HG03571 (cell line): ENCODE data around the gene IFIT1B.

ENCODE experiments used
- ATAC-seq: cut with Tn5 transposase; IDR thresholded peaks from one replicate; pipeline ENCODE4 v1.9.1; 2021; ENCODE audit not compliant: unreplicated experiment

Gene IFIT1B

GRCh38 chr10:89347701-89348457 is 30.0 kb upstream of the IFIT1B start:
- ATAC-seq, result no peak

GRCh38 chr10:89348481-89348880 is 29.4 kb upstream of the IFIT1B start:
- ATAC-seq, result no peak

GRCh38 chr10:89348975-89349374 is 28.9 kb upstream of the IFIT1B start:
- no peak for ATAC-seq

- peak; percentile 30 for ATAC-seq
Measured at GRCh38 chr10:89350631-89351315, 27.1 kb upstream of the IFIT1B start.

GRCh38 chr10:89351412-89351779 is 26.5 kb upstream of the IFIT1B start:
- ATAC-seq, result peak; percentile 76

- ATAC-seq, result no peak
Measured at GRCh38 chr10:89351780-89352597, 25.9 kb upstream of the IFIT1B start.

GRCh38 chr10:89352802-89353201 is 25.1 kb upstream of the IFIT1B start:
- ATAC-seq, result no peak

GRCh38 chr10:89355394-89355931 is 22.4 kb upstream of the IFIT1B start:
- ATAC-seq, result no peak

GRCh38 chr10:89357096-89357495 is 20.8 kb upstream of the IFIT1B start:
- no peak for ATAC-seq

- no peak for ATAC-seq
Measured at GRCh38 chr10:89357975-89358374, 19.9 kb upstream of the IFIT1B start.

GRCh38 chr10:89360157-89360556 is 17.7 kb upstream of the IFIT1B start:
- no peak for ATAC-seq

- no peak for ATAC-seq
Measured at GRCh38 chr10:89362929-89363328, 14.9 kb upstream of the IFIT1B start.

- no peak for ATAC-seq
Measured at GRCh38 chr10:89363729-89364442, 14.0 kb upstream of the IFIT1B start.

- no peak for ATAC-seq
Measured at GRCh38 chr10:89364531-89364930, 13.3 kb upstream of the IFIT1B start.

GRCh38 chr10:89367529-89367928 is 10.3 kb upstream of the IFIT1B start:
- ATAC-seq, result peak; percentile 70

GRCh38 chr10:89368129-89368528 is 9.7 kb upstream of the IFIT1B start:
- no peak for ATAC-seq

GRCh38 chr10:89369156-89370105 is 8.4 kb upstream of the IFIT1B start:
- ATAC-seq, result no peak

GRCh38 chr10:89371079-89371478 is 6.8 kb upstream of the IFIT1B start:
- no peak for ATAC-seq

- no peak for ATAC-seq
Measured at GRCh38 chr10:89371987-89372386, 5.9 kb upstream of the IFIT1B start.
